ENCODE results near the gene FNDC1. TPM values are rescaled to one million over a fixed set of nuclear protein-coding genes. Genes with fewer than 3 reads are reported as not detected.

The FNDC1 gene
- total RNA-seq, 4 donors from 2014 or later, result 13.6 to 23.2 (median 15.1) TPM

GRCh38 chr6:159204605-159205004 lies 35.4 kb downstream of the FNDC1 start:
- Histone ChIP-seq H3K36me3 (no peaks in the 10 kb centered on the region), H3K27me3 (no peaks in the 10 kb centered on the region), H3K4me3 (replicated peaks in 1 of 3) (no peak overlapping the region), H3K9me3 (no peaks in the 10 kb centered on the region), H3K4me1 (peaks cover 0 to 12% of the 10 kb centered on the region in 2 donors), H3K27ac (no peak overlapping the region)
- intact Hi-C loops (cut with DNase I), result no loop called here
- WGBS, 2 donors, result 92 to 100% methylated on average over 3 of the region's 3 CpGs
- no peak for TF ChIP-seq POLR2A (IDR thresholded peaks at IDR 0.05)
- TF ChIP-seq CTCF (IDR thresholded peaks at IDR 0.05), result no peak
- DNase-seq, result no peak

- TF ChIP-seq POLR2A (IDR thresholded peaks at IDR 0.05) (no peak), CTCF (IDR thresholded peaks at IDR 0.05) (peak in 2 of 6 experiments; percentile 18 to 28)
- peak; percentile 72 to 73 for DNase-seq
- Histone ChIP-seq H3K36me3 (no peaks in the 10 kb centered on the region), H3K4me1 (peaks cover 22 to 54% of the 10 kb centered on the region in 2 donors), H3K27ac (peak overlapping the region; percentile 61 to 78 (median 66)), H3K9me3 (no peaks in the 10 kb centered on the region), H3K4me3 (replicated peaks in 1 of 3) (no peak overlapping the region), H3K27me3 (no peaks in the 10 kb centered on the region)
- intact Hi-C loops (cut with DNase I), result no loop called here
- WGBS, 2 donors, result 19 to 23% methylated on average over 4 of the region's 4 CpGs
These were observed 42.8 kb downstream of the FNDC1 start for GRCh38 chr6:159212028-159212427.

- TF ChIP-seq POLR2A (IDR thresholded peaks at IDR 0.05) (no peak), CTCF (IDR thresholded peaks at IDR 0.05) (no peak)
- Histone ChIP-seq H3K27me3 (no peaks in the 10 kb centered on the region), H3K4me1 (peaks cover 26 to 60% of the 10 kb centered on the region in 2 donors), H3K36me3 (no peaks in the 10 kb centered on the region), H3K27ac (peak overlapping the region; percentile 61 to 78 (median 66)), H3K4me3 (replicated peaks in 1 of 3) (no peak overlapping the region), H3K9me3 (no peaks in the 10 kb centered on the region)
- DNase-seq, result peak in 1 of 2 donors; percentile 36
- intact Hi-C loops (cut with DNase I), result no loop called here
- WGBS, 2 donors, result 76 to 79% methylated on average over 5 of the region's 5 CpGs
These were observed 43.5 kb downstream of the FNDC1 start for GRCh38 chr6:159212525-159213280.

GRCh38 chr6:159213405-159213804 lies 44.2 kb downstream of the FNDC1 start:
- peaks cover 31 to 66% of the 10 kb centered on the region in 2 donors for H3K4me1 ChIP-seq
- WGBS, 2 donors, result 76 to 81% methylated on average over 3 of the region's 3 CpGs
- no peaks in the 10 kb centered on the region for H3K9me3 ChIP-seq
- peak overlapping the region in 2 of 3 donors; percentile 39 to 66 for H3K27ac ChIP-seq
- intact Hi-C loops (cut with DNase I), result no loop called here
- TF ChIP-seq CTCF (IDR thresholded peaks at IDR 0.05), result no peak
- no peak for TF ChIP-seq POLR2A (IDR thresholded peaks at IDR 0.05)
- no peaks in the 10 kb centered on the region for H3K27me3 ChIP-seq
- no peak overlapping the region for H3K4me3 ChIP-seq (replicated peaks in 1 of 3)
- DNase-seq, result no peak
- no peaks in the 10 kb centered on the region for H3K36me3 ChIP-seq

GRCh38 chr6:159214281-159214680 lies 45.1 kb downstream of the FNDC1 start:
- Histone ChIP-seq H3K9me3 (no peaks in the 10 kb centered on the region), H3K36me3 (no peaks in the 10 kb centered on the region), H3K27me3 (no peaks in the 10 kb centered on the region), H3K4me3 (replicated peaks in 1 of 3) (no peak overlapping the region), H3K27ac (no peak overlapping the region), H3K4me1 (peaks cover 33 to 69% of the 10 kb centered on the region in 2 donors)
- intact Hi-C loops (cut with DNase I), result no loop called here
- DNase-seq, result no peak
- TF ChIP-seq CTCF (IDR thresholded peaks at IDR 0.05), result no peak
- TF ChIP-seq POLR2A (IDR thresholded peaks at IDR 0.05), result no peak
- 77% methylated on average over 2 of the region's 2 CpGs for WGBS, 2 donors

Measured in thyroid gland (tissue), 4 donors.